HEK293T (cell line): ENCODE results near the gene ERN1.

Source experiments
- CTCF ChIA-PET: fragments of 350-600 bp; formaldehyde crosslinking; extraction: SDS; loops from one replicate; lab custom pipeline; 2021; ENCODE audit warnings: antibody characterized with exemption, inconsistent platforms; lab: Yijun Ruan, JAX
- POLR2A ChIA-PET: fragments of 350-600 bp; formaldehyde crosslinking; extraction: SDS; loops from one replicate; lab custom pipeline; 2020; ENCODE audit warnings: antibody characterized with exemption, inconsistent platforms; lab: Yijun Ruan, JAX
- DNase-seq: peaks from one replicate; pipeline ENCODE4 v3.0.0; 2012; ENCODE audit warnings: mixed read lengths; ENCODE audit errors: extremely low spot score
- ARNT ChIP-seq: fragments of 450-650 bp; IDR thresholded peaks from 2 replicates; pipeline ENCODE4 v1.6.1; 2017; ENCODE audit warnings: mild to moderate bottlenecking
- BHLHE40 ChIP-seq: fragments of 450-650 bp; IDR thresholded peaks from 2 replicates; pipeline ENCODE4 v1.6.1; 2016; ENCODE audit warnings: mild to moderate bottlenecking, moderate library complexity, borderline replicate concordance
- CTBP1 ChIP-seq: fragments of 450-650 bp; IDR thresholded peaks from 2 replicates; pipeline ENCODE4 v1.6.1; 2016; ENCODE audit warnings: borderline replicate concordance
- ELF4 ChIP-seq: fragments of 450-650 bp; IDR thresholded peaks from 2 replicates; pipeline ENCODE4 v1.6.1; 2017; ENCODE audit warnings: antibody characterized with exemption
- FOXA1 ChIP-seq: fragments of 450-650 bp; IDR thresholded peaks from 2 replicates; pipeline ENCODE4 v1.6.1; 2016; ENCODE audit warnings: mild to moderate bottlenecking
- FOXK2 ChIP-seq: fragments of 450-650 bp; IDR thresholded peaks from 2 replicates; pipeline ENCODE4 v1.6.1; 2016; ENCODE audit warnings: mild to moderate bottlenecking
- FOXM1 ChIP-seq: fragments of 450-650 bp; IDR thresholded peaks from 2 replicates; pipeline ENCODE4 v1.6.1; 2017; ENCODE audit warnings: mild to moderate bottlenecking, borderline replicate concordance
- HDGF ChIP-seq: fragments of 450-650 bp; IDR thresholded peaks from 2 replicates; pipeline ENCODE4 v1.6.1; 2017; ENCODE audit warnings: antibody characterized with exemption, borderline replicate concordance
- L3MBTL2 ChIP-seq: fragments of 450-650 bp; conservative IDR thresholded peaks from 2 replicates; pipeline ENCODE4 v1.6.1; 2016; ENCODE audit warnings: mild to moderate bottlenecking
- LEF1 ChIP-seq: fragments of 450-650 bp; IDR thresholded peaks from 2 replicates; pipeline ENCODE4 v1.6.1; 2017; ENCODE audit warnings: mild to moderate bottlenecking, borderline replicate concordance
- NFRKB ChIP-seq: fragments of 450-650 bp; IDR thresholded peaks from 2 replicates; pipeline ENCODE4 v1.6.1; 2016; ENCODE audit warnings: mild to moderate bottlenecking, moderate library complexity
- SP1 ChIP-seq: fragments of 450-650 bp; IDR thresholded peaks from 2 replicates; pipeline ENCODE4 v1.6.1; 2017
- SUZ12 ChIP-seq: fragments of 450-650 bp; IDR thresholded peaks from 2 replicates; pipeline ENCODE4 v1.6.1; 2016; ENCODE audit warnings: mild to moderate bottlenecking
- TARDBP ChIP-seq: fragments of 450-650 bp; IDR thresholded peaks from 2 replicates; pipeline ENCODE4 v1.6.1; 2016
- ZNF384 ChIP-seq: fragments of 450-650 bp; IDR thresholded peaks from 2 replicates; pipeline ENCODE4 v1.6.1; 2016
- TF ChIP-seq, protein P1 (sequence below): fragments of 450-650 bp; IDR thresholded peaks from 2 replicates; pipeline ENCODE4 v1.6.1; 2016

The ERN1 gene

DNA sequence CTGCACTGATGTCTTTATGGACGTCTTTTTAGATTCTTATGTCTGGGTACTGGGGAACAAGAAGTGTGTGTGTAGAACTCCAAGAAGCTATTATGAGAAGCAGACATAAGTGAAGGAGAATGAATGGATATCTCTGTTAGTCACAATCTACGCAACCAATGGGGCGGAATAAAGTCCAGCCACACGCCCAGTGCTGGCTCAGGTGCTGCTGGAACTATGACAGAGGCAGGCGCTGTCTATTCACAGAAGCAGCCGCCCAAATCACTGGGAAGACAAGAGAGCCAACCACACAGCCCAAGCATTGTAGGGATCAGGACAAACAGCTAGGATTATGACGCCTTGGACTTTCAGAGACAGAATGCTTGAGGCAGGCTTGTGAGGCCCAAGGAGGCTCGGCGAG, 65.6 kb downstream of the ERN1 start:
- TF ChIP-seq BHLHE40 (no peak), FOXA1 (no peak)
- no peak for DNase-seq
- ChIA-PET CTCF (interaction anchor here (0.6 to 4.5 kb wide), 23 partner anchors 10 to 287 kb away, joined by 3 to 65 read pairs (median 4); partner anchors contain the start of gene ERN1), POLR2A (interaction anchor here (1.0 to 1.7 kb wide), 5 partner anchors 18 to 83 kb away, joined by 3 to 12 read pairs (median 7); partner anchors contain the start of gene ERN1)

DNA sequence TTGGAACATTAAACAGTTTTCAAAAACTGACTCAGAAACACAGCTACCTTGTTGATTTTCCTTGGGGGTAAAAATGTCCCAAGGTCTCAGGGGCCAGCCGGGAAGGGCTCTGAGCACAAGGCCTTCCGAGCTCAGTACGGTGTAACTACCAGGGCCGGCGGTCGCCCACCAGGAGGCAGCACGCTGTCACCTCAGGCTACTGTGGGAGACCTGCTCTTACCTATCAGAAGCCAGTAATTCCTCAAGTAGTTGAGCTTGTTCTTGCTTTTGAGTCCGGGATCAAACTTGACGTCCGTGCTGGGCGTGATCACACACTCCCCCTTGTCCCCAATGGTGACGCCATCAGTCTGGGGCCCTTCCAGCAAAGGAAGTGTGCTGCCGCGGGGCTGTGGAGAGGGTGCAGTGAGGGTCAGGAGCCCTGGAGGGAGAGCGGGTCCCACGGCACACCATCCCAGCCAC, 66.1 kb downstream of the ERN1 start:
- peak; percentile 79 for DNase-seq
- ChIA-PET CTCF (interaction anchor here (0.6 to 4.5 kb wide), 25 partner anchors 8 to 287 kb away, joined by 3 to 65 read pairs (median 4); partner anchors contain the start of gene ERN1), POLR2A (interaction anchor here (0.7 to 1.7 kb wide), 8 partner anchors 10 to 83 kb away, joined by 3 to 12 read pairs (median 4); partner anchors contain the start of gene ERN1)
- TF ChIP-seq ELF4 (no peak), TARDBP (no peak)

DNA sequence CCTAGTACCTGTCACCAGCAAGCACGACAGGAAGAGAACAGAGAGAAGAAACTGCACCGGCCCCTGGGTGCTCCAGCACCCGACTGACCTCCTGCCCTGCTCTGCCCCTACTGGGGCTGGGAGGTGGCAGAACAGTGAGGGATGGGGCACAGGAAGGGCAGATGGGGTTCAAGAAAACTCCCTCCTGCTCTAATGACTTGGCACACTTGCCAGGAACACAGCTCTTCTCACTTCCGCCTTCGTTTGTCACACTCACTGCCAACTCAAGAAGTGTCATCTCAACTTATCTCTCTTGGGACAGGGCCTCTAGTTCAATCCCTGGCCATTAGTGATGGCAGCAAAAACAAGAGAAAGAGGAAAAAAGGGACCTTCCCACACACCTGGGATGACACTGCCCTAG, 66.9 kb downstream of the ERN1 start:
- CTCF ChIA-PET: interaction anchor here (0.6 to 4.5 kb wide), 22 partner anchors 7 to 286 kb away, joined by 3 to 65 read pairs (median 4); partner anchors contain the start of gene ERN1
- TF ChIP-seq, protein P1, sequence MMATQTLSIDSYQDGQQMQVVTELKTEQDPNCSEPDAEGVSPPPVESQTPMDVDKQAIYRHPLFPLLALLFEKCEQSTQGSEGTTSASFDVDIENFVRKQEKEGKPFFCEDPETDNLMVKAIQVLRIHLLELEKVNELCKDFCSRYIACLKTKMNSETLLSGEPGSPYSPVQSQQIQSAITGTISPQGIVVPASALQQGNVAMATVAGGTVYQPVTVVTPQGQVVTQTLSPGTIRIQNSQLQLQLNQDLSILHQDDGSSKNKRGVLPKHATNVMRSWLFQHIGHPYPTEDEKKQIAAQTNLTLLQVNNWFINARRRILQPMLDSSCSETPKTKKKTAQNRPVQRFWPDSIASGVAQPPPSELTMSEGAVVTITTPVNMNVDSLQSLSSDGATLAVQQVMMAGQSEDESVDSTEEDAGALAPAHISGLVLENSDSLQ: no peak
- no peak for TF ChIP-seq FOXM1
- POLR2A ChIA-PET: interaction anchor here (0.7 to 1.7 kb wide), 5 partner anchors 19 to 84 kb away, joined by 3 to 12 read pairs (median 4); partner anchors contain the start of gene ERN1
- no peak for DNase-seq

DNA sequence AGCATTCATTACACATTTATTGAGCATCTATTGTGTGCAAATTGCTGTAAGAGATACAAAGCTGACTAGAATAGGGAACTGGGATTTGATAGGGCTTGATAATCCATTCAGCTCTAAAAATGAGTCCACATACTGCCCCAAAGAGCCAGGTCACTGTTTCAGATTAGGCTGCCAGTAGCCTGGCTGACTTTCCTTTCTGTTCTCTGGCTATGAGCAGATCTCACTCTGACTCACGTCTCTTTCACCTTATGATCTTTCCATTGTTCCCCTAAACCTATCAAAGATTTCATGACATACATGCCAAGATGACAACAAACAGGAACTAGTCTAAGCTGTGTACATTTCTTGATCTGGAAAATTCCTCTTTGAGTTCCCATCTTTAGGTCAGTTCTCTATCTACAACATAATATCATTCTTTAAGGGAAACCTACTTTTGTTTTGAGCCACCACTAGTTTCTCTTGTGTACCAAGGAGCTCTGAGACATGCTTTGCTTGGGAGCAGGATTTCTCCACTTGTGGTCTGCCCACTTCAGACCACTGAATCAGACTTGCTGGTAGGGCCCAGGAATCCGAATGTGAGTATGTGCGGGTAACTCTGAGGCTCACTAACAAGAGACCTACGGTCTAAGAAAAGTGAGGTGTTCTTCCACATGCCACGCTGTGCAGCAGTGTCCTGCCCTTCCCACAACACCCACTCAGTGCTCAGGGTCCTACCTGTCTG, 68.6 kb downstream of the ERN1 start:
- POLR2A ChIA-PET: interaction anchor here (0.8 kb wide), 1 partner anchor 72 kb away, joined by 3 read pairs; no protein-coding TSS in a partner anchor
- TF ChIP-seq NFRKB (no peak), SUZ12 (no peak), TARDBP (no peak), ZNF384 (no peak), BHLHE40 (no peak)
- TF ChIP-seq, protein P1: no peak
- no peak for DNase-seq
- CTCF ChIA-PET: interaction anchor here (4.5 kb wide), 1 partner anchor 73 kb away, joined by 65 read pairs; no protein-coding TSS in a partner anchor

DNA sequence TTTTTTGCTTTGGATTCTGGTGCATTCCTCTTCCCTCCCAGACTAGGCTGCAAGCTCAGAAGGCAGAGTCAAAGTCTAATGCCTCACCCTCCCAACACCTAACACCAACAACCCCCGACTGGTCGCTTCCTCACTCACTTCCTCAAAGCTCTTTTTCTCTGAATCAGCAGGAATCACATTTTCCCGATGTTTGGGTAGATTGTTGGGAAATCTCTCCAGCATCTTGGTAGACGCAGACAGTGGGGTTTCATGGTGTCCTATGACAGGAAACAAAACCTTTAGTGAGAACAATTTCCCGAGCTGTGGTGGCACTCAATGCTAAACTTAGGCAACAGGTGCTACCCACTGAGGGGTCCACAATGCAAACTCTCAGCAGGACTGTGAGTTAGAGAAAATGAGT, 69.6 kb downstream of the ERN1 start:
- CTCF ChIA-PET: interaction anchor here (0.9 to 4.5 kb wide), 2 partner anchors 73 to 74 kb away, joined by 3 to 65 read pairs; no protein-coding TSS in a partner anchor
- no peak for DNase-seq

DNA sequence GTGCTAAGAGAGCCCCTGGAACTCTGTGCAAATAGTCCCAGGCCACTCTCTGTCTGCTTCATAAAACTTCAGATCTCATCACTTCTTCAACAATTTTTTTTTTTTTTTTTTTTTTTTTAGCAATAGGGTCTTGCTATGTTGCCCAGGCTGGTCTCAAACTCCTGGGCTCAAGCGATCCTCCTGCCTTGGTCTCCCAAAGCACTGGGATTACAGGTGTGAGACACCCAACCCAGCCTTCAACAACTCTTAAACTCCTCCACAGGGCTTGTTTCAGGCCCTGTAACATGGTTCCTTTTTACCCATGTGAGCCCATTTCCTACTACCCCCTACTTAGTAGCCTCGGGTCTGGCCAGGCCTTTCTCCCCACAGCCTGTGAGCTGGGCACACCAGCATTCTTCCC, 70.2 kb downstream of the ERN1 start:
- ChIA-PET CTCF (interaction anchor here (0.9 kb wide), 1 partner anchor 73 kb away, joined by 3 read pairs; no protein-coding TSS in a partner anchor), POLR2A (no interaction called here)
- TF ChIP-seq SUZ12: no peak
- TF ChIP-seq ARNT: no peak
- no peak for TF ChIP-seq FOXM1
- no peak for TF ChIP-seq SP1
- TF ChIP-seq FOXK2: no peak
- TF ChIP-seq ZNF384: no peak
- TF ChIP-seq, protein P1: no peak
- no peak for TF ChIP-seq BHLHE40
- TF ChIP-seq CTBP1: no peak
- TF ChIP-seq FOXA1: no peak
- TF ChIP-seq L3MBTL2: no peak
- no peak for TF ChIP-seq TARDBP
- no peak for TF ChIP-seq HDGF
- no peak for DNase-seq

More for the DNA sequence above, 69.6 kb downstream of the ERN1 start:
- POLR2A ChIA-PET: no interaction called here
- TF ChIP-seq, protein P1: no peak
- no peak for TF ChIP-seq BHLHE40
- TF ChIP-seq CTBP1: no peak
- TF ChIP-seq SUZ12: no peak
- TF ChIP-seq HDGF: no peak
- TF ChIP-seq NFRKB: no peak
- no peak for TF ChIP-seq FOXM1
- TF ChIP-seq L3MBTL2: no peak
- TF ChIP-seq LEF1: no peak
- no peak for TF ChIP-seq FOXA1
- TF ChIP-seq ELF4: no peak
- no peak for TF ChIP-seq ARNT
- no peak for TF ChIP-seq ZNF384
